PFSK-1 (cell line): ENCODE measurements around the gene CCR5AS.

Experiments used
- FOXP2 ChIP-seq: optimal IDR thresholded peaks from 2 replicates; pipeline ENCODE3; 2011; ENCODE audit warnings: borderline replicate concordance, control low read depth, inconsistent platforms; ENCODE audit not compliant: insufficient read depth; ENCODE audit errors: extremely low read length, extremely low read depth
- POLR2AphosphoS5 ChIP-seq: IDR thresholded peaks from 2 replicates; pipeline ENCODE4 v1.6.1; 2012; ENCODE audit warnings: low read depth, mild to moderate bottlenecking, control low read depth, low read length, moderate library complexity
- SIN3A ChIP-seq: IDR thresholded peaks from 2 replicates; pipeline ENCODE4 v1.6.1; 2012; ENCODE audit warnings: mild to moderate bottlenecking, low read length, moderate library complexity, borderline replicate concordance; ENCODE audit not compliant: insufficient read depth
- TAF1 ChIP-seq: IDR thresholded peaks from 2 replicates; pipeline ENCODE4 v1.6.1; 2012; ENCODE audit warnings: low read length, control low read depth, borderline replicate concordance; ENCODE audit not compliant: insufficient read depth
- TF ChIP-seq, protein P1 (sequence below), 2 experiments: IDR thresholded peaks; 2 replicates each; pipeline versions ENCODE4 v1.6.1 to v1.8.0; 2011 to 2012; ENCODE audit warnings: low read depth in 2 of 2, low read length in 2 of 2, control low read depth in 1 of 2, inconsistent platforms in 1 of 2, mild to moderate bottlenecking in 1 of 2, moderate library complexity in 1 of 2; ENCODE audit not compliant: insufficient read depth in 1 of 2

Gene CCR5AS

DNA sequence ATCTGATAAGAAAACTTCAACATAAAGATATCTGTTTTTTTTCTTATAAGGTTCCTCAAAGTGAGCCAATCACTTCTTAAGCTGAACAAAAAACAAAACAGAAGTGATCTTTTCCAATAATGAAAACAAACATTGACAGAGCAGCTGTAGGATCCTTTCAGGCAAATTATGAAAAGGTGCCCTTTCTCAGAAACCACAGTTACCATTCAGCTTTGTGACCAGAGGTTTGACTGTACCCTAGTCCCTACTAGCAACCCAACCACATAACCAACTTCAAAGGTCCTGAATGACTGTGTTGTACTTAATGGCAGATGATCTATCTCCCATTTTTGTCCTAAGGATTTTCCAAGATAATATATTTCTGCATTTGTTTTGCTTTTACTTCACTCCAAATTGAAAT is 92.3 kb downstream of the CCR5AS start:
- TF ChIP-seq, protein P1, sequence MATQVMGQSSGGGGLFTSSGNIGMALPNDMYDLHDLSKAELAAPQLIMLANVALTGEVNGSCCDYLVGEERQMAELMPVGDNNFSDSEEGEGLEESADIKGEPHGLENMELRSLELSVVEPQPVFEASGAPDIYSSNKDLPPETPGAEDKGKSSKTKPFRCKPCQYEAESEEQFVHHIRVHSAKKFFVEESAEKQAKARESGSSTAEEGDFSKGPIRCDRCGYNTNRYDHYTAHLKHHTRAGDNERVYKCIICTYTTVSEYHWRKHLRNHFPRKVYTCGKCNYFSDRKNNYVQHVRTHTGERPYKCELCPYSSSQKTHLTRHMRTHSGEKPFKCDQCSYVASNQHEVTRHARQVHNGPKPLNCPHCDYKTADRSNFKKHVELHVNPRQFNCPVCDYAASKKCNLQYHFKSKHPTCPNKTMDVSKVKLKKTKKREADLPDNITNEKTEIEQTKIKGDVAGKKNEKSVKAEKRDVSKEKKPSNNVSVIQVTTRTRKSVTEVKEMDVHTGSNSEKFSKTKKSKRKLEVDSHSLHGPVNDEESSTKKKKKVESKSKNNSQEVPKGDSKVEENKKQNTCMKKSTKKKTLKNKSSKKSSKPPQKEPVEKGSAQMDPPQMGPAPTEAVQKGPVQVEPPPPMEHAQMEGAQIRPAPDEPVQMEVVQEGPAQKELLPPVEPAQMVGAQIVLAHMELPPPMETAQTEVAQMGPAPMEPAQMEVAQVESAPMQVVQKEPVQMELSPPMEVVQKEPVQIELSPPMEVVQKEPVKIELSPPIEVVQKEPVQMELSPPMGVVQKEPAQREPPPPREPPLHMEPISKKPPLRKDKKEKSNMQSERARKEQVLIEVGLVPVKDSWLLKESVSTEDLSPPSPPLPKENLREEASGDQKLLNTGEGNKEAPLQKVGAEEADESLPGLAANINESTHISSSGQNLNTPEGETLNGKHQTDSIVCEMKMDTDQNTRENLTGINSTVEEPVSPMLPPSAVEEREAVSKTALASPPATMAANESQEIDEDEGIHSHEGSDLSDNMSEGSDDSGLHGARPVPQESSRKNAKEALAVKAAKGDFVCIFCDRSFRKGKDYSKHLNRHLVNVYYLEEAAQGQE (IDR thresholded peaks at IDR 0.05; ENCODE audit: insufficient read depth in 1 of 2, low read depth in 2 of 2, low read length in 2 of 2), result no peak
- no peak for TF ChIP-seq TAF1
- TF ChIP-seq POLR2AphosphoS5, result no peak
- no peak for TF ChIP-seq SIN3A
- TF ChIP-seq FOXP2, result no peak
